NCI-H1930 (cell line): Measurements from ENCODE around the gene SCRT2.
A peak's percentile ranks its signal among the peaks of the same experiment; 100 is the strongest.
"Not testable (repeated sequence)": the region's sequence is repeated elsewhere in the genome, so short reads cannot be mapped to it uniquely, and the experiment has no call there.

ENCODE experiments used
- DNase-seq, 2 experiments: peaks; one replicate each; lab custom pipeline; 2025; lab: John Stamatoyannopoulos, UW

The SCRT2 gene

DNA sequence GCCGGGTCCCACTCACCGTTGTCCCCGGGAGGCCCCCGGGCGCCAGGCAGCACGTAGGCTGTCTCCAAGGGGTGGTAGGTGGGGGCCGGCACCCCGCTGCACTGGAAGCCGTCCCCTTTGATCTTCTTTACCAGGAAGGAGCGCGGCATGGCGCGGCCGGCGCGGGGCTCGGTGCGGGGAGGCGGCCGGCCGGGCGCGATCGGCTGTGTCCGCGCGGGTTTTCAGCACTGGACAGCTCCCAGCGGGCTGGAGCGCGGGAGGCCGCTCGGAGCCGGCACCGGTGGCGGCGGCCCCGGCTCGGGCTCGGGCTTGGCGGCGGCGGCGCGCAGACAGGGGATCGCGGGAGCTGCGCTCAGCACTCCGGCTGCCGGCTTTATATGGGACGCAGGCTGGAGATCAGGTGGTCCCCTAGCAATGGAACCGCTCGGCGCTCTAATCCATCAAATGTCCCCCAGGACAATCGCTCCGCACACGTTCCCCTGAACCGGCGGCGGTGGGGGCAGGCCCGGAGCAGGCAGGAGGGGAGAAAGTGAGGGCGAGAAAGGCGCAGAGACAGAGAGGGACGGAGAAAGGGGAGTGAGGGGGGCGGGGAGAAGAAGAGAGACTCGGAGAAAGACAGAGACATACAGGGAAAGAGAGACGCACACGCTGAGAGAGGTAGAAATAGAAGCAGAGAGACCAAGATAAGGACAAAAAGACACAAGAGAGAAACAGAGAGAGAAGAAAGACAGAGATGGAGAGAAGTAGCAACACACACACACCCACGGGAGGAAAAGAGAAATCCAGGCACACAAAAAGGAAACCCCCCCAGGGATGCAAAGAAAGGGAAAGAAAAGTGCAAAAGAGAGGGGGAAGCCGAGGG is at the start of gene SCRT2:
Gene SCRT2, minus strand, starts transcription at position 350 of the 862 bp plus-strand sequence. Its CDS starts 201 bp downstream, at position 149.
- DNase-seq = no peak

- DNase-seq = not testable (repeated sequence)
Measured at GRCh38 chr20:724797-725196, 49.2 kb upstream of the SCRT2 start.

GRCh38 chr20:723756-724155 is 48.2 kb upstream of the SCRT2 start:
- no peak for DNase-seq

DNA sequence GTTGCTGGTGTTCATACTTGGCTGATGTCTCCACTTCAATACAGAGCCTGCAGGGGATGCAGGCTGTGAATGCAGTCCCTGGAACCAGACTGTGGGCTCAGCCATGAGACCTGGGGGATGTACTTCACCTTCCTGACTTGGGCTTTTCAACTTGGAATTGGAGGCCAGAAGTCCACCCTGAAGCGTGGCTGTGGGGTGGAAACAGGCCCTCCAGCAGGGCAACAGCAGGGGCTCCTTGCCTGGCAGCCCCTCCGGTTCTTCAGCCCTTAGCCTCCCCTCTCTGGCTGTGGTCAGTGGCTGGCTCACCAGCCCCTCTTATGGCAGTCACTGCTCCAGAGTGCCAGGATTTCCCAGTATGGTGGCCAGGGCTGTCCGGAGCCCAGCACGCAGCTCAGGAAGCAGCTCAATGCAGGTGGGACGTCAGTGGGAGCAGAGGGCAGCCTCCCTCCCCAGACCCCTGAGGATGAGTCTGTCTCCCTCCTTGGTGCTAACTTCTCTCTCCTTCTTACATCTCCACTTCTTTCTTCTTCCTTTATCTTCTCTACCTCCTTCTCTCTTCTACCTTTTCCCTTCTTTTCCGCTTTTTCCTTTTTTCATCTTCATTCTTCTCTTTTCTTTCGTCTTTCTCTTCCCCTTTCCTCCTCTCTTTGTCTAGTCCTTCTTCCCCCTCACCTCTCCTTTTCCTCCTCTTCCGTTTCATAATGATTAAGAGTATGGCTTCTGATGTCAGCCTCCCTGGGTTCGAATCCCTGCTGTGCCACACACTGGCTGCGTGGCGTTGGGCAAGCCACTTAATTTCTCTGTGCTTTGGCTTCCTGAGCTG is 47.4 kb upstream of the SCRT2 start:
- DNase-seq = no peak

DNA sequence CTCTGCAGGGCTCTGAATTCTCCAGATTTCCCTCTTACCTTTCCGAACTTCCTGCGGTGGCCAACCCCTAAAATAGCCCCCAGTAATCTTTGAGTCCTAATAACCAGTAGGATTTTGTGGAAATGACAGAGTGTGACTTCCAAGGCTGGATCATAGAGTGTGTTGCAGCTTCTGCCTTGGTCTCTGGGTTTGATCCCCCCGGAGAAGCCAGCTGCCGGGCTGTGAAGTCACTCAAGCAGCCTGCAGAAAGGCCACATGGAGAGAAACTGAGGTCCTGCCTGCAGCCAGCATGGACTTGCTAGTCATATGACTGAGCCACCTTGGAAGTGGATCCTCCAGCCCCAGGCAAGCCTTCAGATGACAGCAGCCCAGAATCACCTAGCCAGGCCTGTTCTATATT is 46.3 kb upstream of the SCRT2 start:
- no peak for DNase-seq

GRCh38 chr20:719816-720215 is 44.2 kb upstream of the SCRT2 start:
- DNase-seq = no peak

- no peak for DNase-seq
Measured at GRCh38 chr20:719068-719467, 43.5 kb upstream of the SCRT2 start.

DNA sequence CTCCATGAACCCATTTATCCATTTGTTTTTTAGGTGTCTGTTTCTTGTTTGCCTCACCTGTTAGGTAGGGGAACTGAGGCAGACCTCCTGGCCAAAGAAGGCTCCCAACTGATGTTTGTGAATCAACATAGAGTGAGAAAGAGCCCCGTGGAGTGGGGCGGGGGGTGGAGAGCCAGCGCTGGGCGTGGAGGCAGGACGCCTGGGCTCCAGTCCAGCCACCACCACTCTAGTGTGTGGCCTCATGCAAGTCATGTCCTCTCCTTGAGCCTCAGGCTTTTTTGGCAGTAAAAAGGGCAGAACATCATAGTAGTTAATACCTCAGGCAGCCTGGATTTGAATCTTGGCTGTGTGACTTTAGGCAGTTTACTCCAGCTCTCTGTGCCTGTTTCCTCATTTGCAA is 42.2 kb upstream of the SCRT2 start:
- DNase-seq = no peak

DNA sequence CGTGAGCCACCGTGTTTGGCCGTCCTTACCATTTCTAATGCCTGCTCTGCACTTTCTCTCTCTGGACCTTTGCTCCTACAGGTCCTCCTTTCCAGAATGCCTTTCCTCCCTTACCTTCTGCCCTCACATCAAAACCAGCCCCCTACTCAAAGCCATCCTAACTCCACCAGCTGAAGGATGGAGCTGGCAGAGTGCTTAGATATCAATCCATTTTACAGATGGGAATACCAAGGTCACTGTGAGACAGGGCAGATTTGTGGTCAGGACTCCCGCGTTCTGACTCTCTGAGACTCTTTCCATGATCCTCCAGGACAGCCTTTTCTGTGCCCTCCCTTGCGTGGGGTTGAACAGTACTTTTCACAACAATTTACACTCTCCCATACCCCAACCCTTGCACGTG is 41.7 kb upstream of the SCRT2 start:
- no peak for DNase-seq

- no peak for DNase-seq
Measured at GRCh38 chr20:714453-714852, 38.9 kb upstream of the SCRT2 start.

DNA sequence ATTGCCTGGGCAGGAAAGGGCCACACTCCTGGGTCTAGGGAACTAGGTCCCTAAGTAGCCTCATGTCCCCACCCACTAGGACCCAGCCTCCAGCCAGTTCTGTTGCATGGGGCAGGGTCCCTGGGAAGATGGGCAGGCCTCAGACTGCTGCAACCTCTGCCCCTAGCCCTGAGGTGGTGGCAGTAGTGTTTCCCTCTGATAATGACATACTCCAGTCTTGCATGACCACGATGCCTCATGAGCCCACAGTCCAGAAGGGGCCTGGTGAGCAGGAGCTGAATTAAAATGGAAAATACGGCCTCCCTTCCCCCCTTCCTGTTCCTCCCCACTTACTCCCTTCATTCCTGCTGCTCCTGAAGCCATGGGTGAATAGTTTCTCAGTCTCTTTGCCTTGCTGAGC is 36.0 kb upstream of the SCRT2 start:
- no peak for DNase-seq

DNA sequence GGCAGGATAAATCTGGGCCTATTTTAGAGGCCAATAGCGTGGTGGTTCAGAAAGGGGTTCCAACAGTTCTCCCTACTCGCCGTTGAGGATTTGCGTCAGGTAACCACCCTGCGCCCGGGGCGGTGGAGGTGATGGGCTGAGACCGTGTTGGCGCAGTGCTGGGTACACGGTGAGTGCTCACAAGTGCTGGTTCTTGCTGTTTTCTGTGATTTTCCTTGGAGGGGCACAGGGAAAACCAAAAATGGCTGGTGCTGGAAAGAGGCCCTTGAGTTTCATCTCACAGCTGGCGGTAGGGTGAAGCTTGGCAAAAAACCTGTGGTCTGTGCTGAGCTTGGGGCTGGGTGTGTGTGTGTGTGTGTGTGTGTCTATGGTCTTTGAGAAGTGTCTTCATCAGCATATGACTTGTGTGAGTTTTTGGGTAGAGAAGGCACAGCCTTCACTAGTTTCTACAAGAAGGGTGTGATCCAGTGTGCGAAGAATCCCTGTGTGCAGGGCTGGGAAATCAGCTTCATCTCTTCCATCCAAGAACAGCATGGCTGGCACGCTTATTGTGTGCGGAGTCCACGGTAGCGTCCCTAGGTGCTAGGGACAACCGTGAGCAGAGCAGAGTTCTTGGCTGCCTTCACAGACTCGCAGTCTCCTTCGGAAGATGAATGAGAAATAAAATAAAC is 35.3 kb upstream of the SCRT2 start:
- DNase-seq = no peak

DNA sequence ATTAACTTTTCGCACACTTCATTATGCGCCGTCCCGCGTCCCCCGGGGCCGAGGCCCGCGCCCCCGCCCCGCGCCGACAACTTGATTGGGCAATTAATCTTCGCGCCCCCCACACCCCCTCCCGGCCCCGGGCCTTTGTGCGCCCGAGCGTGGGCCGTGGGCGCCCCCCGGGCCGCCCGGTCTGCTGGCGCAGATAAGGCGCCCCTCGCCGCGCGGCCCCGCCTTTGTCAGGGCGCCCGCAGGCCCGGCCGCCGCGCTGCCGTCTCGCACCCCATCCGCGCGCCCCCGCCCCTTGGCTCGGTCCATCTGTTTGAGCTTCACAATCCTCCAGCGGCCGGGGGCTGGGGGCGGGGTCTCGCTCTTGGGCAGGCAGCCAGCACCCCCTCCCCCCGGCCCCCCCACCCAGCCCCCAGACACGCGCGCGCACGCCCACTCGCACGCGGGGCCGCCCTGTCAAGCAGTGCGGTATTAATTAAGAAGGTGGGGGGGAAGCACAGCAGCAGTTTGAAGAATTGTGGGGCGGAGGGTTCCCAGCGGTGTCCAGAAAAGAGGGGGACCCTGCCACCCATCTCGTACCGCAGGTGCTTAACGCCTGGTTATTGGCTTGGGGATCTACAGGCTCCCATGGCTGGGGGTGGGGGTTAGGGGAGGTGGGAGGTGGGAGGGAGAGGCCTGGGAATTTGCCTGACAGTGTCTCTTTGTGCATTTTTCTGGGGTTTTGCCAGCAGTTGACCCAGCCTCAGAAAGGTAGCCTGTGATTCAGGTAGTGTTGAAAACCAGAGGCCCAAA is 34.6 kb upstream of the SCRT2 start:
- no peak for DNase-seq

GRCh38 chr20:709423-709822 is 33.8 kb upstream of the SCRT2 start:
- peak in 1 of 2 experiments; percentile 40 for DNase-seq

GRCh38 chr20:708956-709355 is 33.4 kb upstream of the SCRT2 start:
- DNase-seq = no peak

DNA sequence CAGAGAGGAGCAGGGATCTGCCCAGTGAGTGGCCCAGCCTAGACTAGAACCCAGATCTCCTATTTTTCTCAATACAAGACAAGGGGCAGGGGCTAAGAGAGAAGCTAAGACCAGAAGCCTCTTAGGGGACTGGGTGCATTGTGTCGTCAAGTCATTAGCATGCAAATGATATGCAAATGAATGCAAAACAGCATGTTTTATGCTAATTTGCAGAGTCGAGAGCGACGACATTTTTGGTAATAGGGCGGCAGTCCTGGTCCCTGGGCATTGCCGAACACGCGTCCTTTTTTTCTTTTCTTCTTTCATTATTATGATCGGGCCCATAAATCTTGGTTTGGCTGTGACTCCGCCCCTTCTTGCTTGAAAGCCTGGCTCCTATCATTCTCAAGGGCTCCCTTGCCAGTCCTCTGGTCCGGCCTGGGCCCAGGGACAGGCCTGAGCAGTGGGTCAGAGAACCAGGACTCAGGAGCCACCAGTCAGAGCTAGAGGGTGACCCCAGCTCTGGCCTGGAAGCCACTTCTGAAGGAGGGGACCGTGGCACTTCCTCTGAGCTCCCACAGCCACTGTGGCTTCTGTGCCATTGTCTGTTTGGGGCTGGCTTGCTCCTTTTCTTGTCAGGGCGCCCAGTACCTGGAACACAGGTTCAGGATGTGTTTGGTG is 32.0 kb upstream of the SCRT2 start:
- no peak for DNase-seq

- no peak for DNase-seq
Measured at GRCh38 chr20:706366-706885, 30.8 kb upstream of the SCRT2 start.

DNA sequence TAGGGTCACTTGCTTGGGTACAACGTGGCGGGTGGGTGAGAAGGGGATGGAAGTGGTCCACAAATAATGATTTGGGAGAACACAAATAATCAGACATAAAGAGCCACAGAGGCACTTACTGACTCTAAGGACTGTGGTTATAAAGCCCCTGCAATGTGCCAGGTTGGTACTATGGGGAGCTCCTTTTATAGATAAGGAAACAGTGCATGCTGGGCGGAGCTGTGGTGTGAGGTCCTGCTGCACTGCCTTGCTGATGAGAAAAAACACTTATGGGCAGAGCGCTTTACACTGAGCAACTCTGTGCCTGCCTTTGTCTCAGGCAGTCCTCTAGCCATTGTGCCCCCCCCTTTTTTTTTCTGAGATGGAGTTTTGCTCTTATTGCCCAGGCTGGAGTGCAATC is 29.1 kb upstream of the SCRT2 start:
- DNase-seq = no peak

- no peak for DNase-seq
Measured at GRCh38 chr20:703426-703825, 27.8 kb upstream of the SCRT2 start.

DNA sequence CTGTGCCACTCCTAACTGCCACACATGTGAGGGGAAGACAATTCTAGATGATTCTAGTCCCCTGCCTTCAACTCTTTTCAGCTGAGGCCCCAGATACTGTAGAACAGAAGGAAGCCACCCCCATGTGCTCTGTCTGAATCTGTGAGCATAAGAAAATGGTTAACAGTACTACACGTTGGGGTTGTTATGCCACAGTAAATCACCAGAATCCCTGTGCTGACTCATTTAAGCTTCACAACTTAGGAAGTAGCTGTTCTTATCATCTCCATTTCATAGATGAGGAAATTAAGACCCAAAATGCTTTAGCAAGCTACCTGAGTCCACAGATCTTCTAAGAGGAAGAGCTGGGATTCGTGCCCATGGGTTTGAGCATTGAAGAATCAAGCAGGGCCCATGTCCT is 27.4 kb upstream of the SCRT2 start:
- DNase-seq = no peak
